Measurements from ENCODE around the gene NID1. TPM values are rescaled to one million over a fixed set of nuclear protein-coding genes. Genes with fewer than 3 reads are reported as not detected.

The NID1 gene
- total and polyA plus RNA-seq, 8 donors: 21.4 to 214 (median 89.6) TPM

DNA sequence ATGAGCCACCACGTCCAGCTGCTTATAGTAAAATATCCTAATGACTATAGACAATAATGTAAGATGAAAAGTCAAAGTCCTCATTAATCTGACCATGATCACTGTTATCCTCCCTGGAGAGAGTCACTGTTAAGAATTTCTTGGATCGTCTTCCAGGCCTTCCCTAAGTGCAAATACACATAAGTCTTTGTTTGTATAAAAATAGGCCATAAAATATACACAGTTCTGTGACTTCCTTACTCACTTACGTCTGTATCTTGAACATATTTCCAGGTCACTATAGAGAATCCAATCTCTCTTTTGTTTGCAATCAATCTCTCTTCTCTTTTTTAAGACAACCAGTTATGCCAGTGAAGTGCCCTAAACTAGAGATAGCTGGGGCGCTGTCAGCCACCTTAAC, 109.1 kb downstream of the NID1 start:
- H3K9me3 ChIP-seq: no peaks in the 10 kb centered on the region
- intact Hi-C loops (cut with DNase I; ENCODE audit: low total_unique reads): no loop called here
- H3K27ac ChIP-seq: no peak overlapping the region
- DNase-seq: no peak
- no peak for TF ChIP-seq EP300 (IDR thresholded peaks at IDR 0.05)
- no peak for TF ChIP-seq POLR2AphosphoS5 (IDR thresholded peaks at IDR 0.05)
- TF ChIP-seq CTCF (IDR thresholded peaks at IDR 0.05): no peak
- TF ChIP-seq POLR2A (IDR thresholded peaks at IDR 0.05): no peak
- H3K36me3 ChIP-seq: no peaks in the 10 kb centered on the region
- H3K4me3 ChIP-seq: no peak overlapping the region
- H3K4me1 ChIP-seq: peaks cover 0 to 10% (median 1%) of the 10 kb centered on the region in 4 donors
- no peaks in the 10 kb centered on the region for H3K27me3 ChIP-seq
- WGBS, 5 donors: 52 to 63% (median 56%) methylated on average over 4 of the region's 4 CpGs

DNA sequence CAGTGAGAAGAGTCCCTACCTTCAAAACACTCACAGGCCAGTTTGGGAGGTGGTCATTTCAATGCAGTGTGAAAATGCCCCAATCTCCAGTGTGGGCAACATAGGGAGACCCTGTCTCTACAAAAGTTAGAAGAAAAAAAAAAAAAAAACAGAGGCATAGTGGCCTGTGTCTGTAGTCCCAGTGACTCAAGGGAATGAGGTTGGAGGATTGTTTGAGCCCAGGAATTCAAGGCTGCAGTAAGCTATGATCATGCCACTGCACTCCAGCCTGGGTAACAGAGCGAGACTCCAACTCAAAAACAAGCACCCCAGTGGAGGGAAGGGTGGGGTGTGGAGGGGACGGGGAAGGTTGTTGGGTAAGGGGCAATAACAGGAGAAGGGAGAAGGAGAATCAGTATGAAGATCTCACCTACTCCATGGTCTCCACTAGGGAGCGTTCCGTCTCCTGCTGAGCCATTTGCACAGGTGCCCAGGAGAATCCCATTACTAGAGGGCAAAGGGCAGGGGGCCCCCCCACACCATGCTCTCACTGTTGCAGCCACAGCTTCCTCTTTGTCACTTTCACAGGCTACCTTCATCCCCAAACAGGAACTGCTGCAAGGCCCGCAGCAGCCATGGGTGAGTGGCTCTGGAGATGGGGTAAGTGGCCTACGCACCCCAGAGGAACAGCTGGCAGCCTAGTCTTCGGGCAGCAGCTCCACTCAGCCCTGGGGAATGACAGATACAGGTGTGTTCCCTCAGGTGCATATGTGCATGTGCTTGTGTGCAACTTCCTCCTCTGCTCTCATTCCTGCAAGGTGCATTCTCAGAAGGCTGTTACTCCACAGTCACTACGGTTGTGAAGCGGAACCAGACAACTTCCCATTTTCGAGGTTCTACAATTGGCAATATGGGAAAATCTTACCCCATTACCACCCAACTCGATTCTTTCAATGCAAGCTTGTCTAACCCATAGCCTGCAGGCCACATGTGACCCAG, 110.3 kb downstream of the NID1 start:
- intact Hi-C loops (cut with DNase I; ENCODE audit: low total_unique reads): no loop called here
- no peaks in the 10 kb centered on the region for H3K36me3 ChIP-seq
- peaks cover 0 to 10% (median 1%) of the 10 kb centered on the region in 4 donors for H3K4me1 ChIP-seq
- no peak overlapping the region for H3K4me3 ChIP-seq
- no peaks in the 10 kb centered on the region for H3K27me3 ChIP-seq
- H3K27ac ChIP-seq: peak overlapping the region in 1 of 5 donors; percentile 24
- TF ChIP-seq EP300 (IDR thresholded peaks at IDR 0.05) (no peak), POLR2A (IDR thresholded peaks at IDR 0.05) (no peak), CTCF (IDR thresholded peaks at IDR 0.05) (no peak), POLR2AphosphoS5 (IDR thresholded peaks at IDR 0.05) (no peak)
- 70 to 91% (median 81%) methylated on average over 10 to 11 of the region's 11 CpGs for WGBS, 5 donors
- peak in 1 of 2 donors; percentile 56 for DNase-seq
- no peaks in the 10 kb centered on the region for H3K9me3 ChIP-seq

- intact Hi-C loops (cut with DNase I; ENCODE audit: low total_unique reads): no loop called here
- H3K4me3 ChIP-seq: no peak overlapping the region
- peaks cover 0 to 13% (median 1%) of the 10 kb centered on the region in 4 donors for H3K4me1 ChIP-seq
- H3K36me3 ChIP-seq: no peaks in the 10 kb centered on the region
- no peak for DNase-seq
- TF ChIP-seq EP300 (IDR thresholded peaks at IDR 0.05) (no peak), CTCF (IDR thresholded peaks at IDR 0.05) (no peak), POLR2AphosphoS5 (IDR thresholded peaks at IDR 0.05) (no peak), POLR2A (IDR thresholded peaks at IDR 0.05) (no peak)
- WGBS, 5 donors: 88 to 92% (median 89%) methylated on average over 2 of the region's 2 CpGs
- no peaks in the 10 kb centered on the region for H3K9me3 ChIP-seq
- H3K27ac ChIP-seq: no peak overlapping the region
- H3K27me3 ChIP-seq: no peaks in the 10 kb centered on the region
These were observed 111.1 kb downstream of the NID1 start for GRCh38 chr1:235953801-235954200.

DNA sequence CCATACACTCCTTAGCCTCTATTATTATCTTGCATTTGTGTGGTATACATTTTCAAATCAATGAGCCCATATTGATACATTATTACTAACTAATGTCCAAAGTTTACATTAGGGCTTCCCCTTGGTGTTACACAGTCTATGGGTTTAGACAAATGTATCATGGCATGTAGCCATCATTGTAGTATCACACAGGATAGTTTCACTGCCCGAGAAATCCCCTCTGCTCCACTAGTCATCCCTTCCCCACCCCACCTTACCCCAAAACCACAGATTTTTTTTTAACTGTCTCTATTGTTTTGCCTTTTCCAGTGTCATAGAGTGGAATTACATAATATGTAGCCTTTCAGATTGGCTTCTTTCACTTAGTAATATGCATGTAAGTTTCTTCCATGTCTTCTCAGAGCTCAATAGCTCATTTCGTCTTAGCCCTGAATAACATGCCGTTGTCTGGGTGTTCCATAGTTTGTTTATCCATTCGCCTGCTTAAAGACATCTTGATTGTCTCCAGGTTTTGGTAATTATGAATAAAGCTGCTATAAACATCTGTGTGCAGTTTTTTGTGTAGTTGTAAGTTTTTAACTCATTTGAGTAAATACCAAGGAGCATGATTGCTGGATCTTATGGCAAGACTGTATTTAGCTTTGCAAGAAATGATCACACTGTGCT, 111.8 kb downstream of the NID1 start:
- H3K27me3 ChIP-seq: no peaks in the 10 kb centered on the region
- intact Hi-C loops (cut with DNase I; ENCODE audit: low total_unique reads): no loop called here

More for the DNA sequence above, 111.8 kb downstream of the NID1 start:
- 64 to 81% (median 78%) methylated on average over 4 of the region's 4 CpGs for WGBS, 5 donors
- TF ChIP-seq POLR2AphosphoS5 (IDR thresholded peaks at IDR 0.05): no peak
- TF ChIP-seq CTCF (IDR thresholded peaks at IDR 0.05): no peak
- no peak for TF ChIP-seq EP300 (IDR thresholded peaks at IDR 0.05)
- TF ChIP-seq POLR2A (IDR thresholded peaks at IDR 0.05): no peak
- H3K9me3 ChIP-seq: no peaks in the 10 kb centered on the region
- DNase-seq: no peak
- no peak overlapping the region for H3K4me3 ChIP-seq
- peaks cover 0 to 16% (median 1%) of the 10 kb centered on the region in 4 donors for H3K4me1 ChIP-seq
- no peaks in the 10 kb centered on the region for H3K36me3 ChIP-seq
- no peak overlapping the region for H3K27ac ChIP-seq
